H1 (cell line): ENCODE data around the gene NDUFS4. TPM values are rescaled to one million over a fixed set of nuclear protein-coding genes. Genes with fewer than 3 reads are reported as not detected.

Experiments used
- CTCF ChIA-PET: fragments of 300-600 bp; sonication (Branson Sonifier 250); formaldehyde crosslinking; loops from one replicate; lab custom pipeline; 2021; ENCODE audit not compliant: partially characterized antibody; lab: Charles Lee
- POLR2A ChIA-PET: fragments of 300-600 bp; sonication (Branson Sonifier 250); formaldehyde crosslinking; loops from one replicate; lab custom pipeline; 2021; ENCODE audit warnings: inconsistent platforms; ENCODE audit not compliant: partially characterized antibody; lab: Charles Lee
- DNase-seq, 2 experiments: peaks; one replicate each; pipeline versions ENCODE4 v3.0.0 to v3.0.0-alpha.2; 2010 to 2022; ENCODE audit warnings: low spot score in 2 of 2, low read depth in 1 of 2, mixed read lengths in 1 of 2
- FAIRE-seq: peaks from 2 replicates; lab custom pipeline; 2011; peaks lifted over from hg19 to GRCh38; lab: Jason Lieb, UNC
- H2AFZ ChIP-seq: 2 replicates; pipeline ENCODE4 v1.8.1; 2012; ENCODE audit warnings: low read length, inconsistent platforms
- H2AK5ac ChIP-seq: 2 replicates; pipeline ENCODE4 v1.6.1; 2013; ENCODE audit warnings: low read depth, low read length
- H2BK120ac ChIP-seq: replicated peaks from 2 replicates; pipeline ENCODE3; 2013; ENCODE audit warnings: low read depth, low read length, inconsistent platforms
- H2BK12ac ChIP-seq: 2 replicates; pipeline ENCODE4 v1.6.1; 2013; ENCODE audit warnings: low read depth, low read length
- H2BK15ac ChIP-seq: 2 replicates; pipeline ENCODE4 v1.6.1; 2013; ENCODE audit warnings: low read length
- H2BK20ac ChIP-seq: 2 replicates; pipeline ENCODE4 v1.6.1; 2013; ENCODE audit warnings: low read length
- H2BK5ac ChIP-seq: 2 replicates; pipeline ENCODE4 v1.6.1; 2013; ENCODE audit warnings: low read depth, low read length
- H3K14ac ChIP-seq: 2 replicates; pipeline ENCODE4 v1.6.1; 2013; ENCODE audit warnings: inconsistent platforms; ENCODE audit not compliant: insufficient read length
- H3K18ac ChIP-seq: 2 replicates; pipeline ENCODE4 v1.6.1; 2013; ENCODE audit warnings: low read length; ENCODE audit errors: extremely low read depth
- H3K23ac ChIP-seq: 2 replicates; pipeline ENCODE4 v1.6.1; 2013; ENCODE audit warnings: inconsistent platforms; ENCODE audit not compliant: insufficient read length
- H3K23me2 ChIP-seq: 2 replicates; pipeline ENCODE4 v1.6.1; 2013; ENCODE audit warnings: low read depth, low read length
- H3K27ac ChIP-seq: 2 replicates; pipeline ENCODE4 v1.6.1; 2011; ENCODE audit warnings: low read depth, low read length, inconsistent platforms
- H3K27me3 ChIP-seq, 4 experiments: replicated peaks in 1 of 4; 1 replicate in 1 of 4; 2 replicates in 3 of 4; pipeline versions ENCODE4 v1.6.1 to v1.8.1; 2011 to 2013; ENCODE audit warnings: low read length in 3 of 4, mild to moderate bottlenecking in 3 of 4, inconsistent platforms in 2 of 4, mixed read lengths in 2 of 4, moderate library complexity in 1 of 4; ENCODE audit not compliant: control insufficient read depth in 3 of 4, insufficient read depth in 3 of 4; ENCODE audit errors: extremely low read depth in 1 of 4
- H3K36me3 ChIP-seq, 4 experiments: 2 replicates each; pipeline versions ENCODE4 v1.6.1 to v1.8.1; 2011 to 2013; ENCODE audit warnings: mild to moderate bottlenecking in 4 of 4, low read length in 3 of 4, moderate library complexity in 2 of 4, control low read depth in 1 of 4, inconsistent platforms in 1 of 4; ENCODE audit not compliant: insufficient read depth in 4 of 4, control insufficient read depth in 2 of 4
- H3K4ac ChIP-seq: replicated peaks from 2 replicates; pipeline ENCODE3; 2013; ENCODE audit warnings: low read length, low read depth, mixed read lengths, inconsistent platforms; ENCODE audit not compliant: insufficient read length
- H3K4me1 ChIP-seq, 4 experiments: replicated peaks in 1 of 4; 1 replicate in 1 of 4; 2 replicates in 3 of 4; pipeline versions ENCODE4 v1.6.1 to v1.8.1; 2011 to 2013; ENCODE audit warnings: low read length in 3 of 4, inconsistent platforms in 2 of 4, mixed read lengths in 1 of 4; ENCODE audit not compliant: insufficient read depth in 4 of 4, control insufficient read depth in 3 of 4
- H3K4me2 ChIP-seq, 2 experiments: 2 replicates each; pipeline versions ENCODE4 v1.6.1 to v1.8.1; 2011 to 2013; ENCODE audit warnings: low read depth in 2 of 2, low read length in 2 of 2, control low read depth in 1 of 2, inconsistent platforms in 1 of 2, mild to moderate bottlenecking in 1 of 2; ENCODE audit not compliant: insufficient read depth in 1 of 2
- H3K4me3 ChIP-seq, 4 experiments: fragments of 200-600, 300-600 bp in 1 of 4; sonication (generic), shearing (Covaris generic), sonication (Bioruptor Twin) in 1 of 4; 2 replicates each; pipeline versions ENCODE4 v1.5.1 to v1.8.1; 2011 to 2016; ENCODE audit warnings: low read length in 4 of 4, low read depth in 3 of 4, control low read depth in 2 of 4, inconsistent platforms in 2 of 4, mild to moderate bottlenecking in 2 of 4, mixed read lengths in 1 of 4, moderate library complexity in 1 of 4; ENCODE audit not compliant: insufficient read depth in 2 of 4; ENCODE audit errors: extremely low read depth in 1 of 4
- H3K56ac ChIP-seq: replicated peaks from 2 replicates; pipeline ENCODE3; 2013; ENCODE audit warnings: low read depth, mild to moderate bottlenecking, mixed read lengths, low read length, inconsistent platforms; ENCODE audit not compliant: insufficient read length
- H3K79me1 ChIP-seq: 2 replicates; pipeline ENCODE4 v1.6.1; 2013; ENCODE audit warnings: low read depth, low read length, control low read depth
- H3K79me2 ChIP-seq, 2 experiments: 2 replicates each; pipeline versions ENCODE4 v1.6.1 to v1.8.1; 2012 to 2013; ENCODE audit warnings: low read length in 2 of 2, mild to moderate bottlenecking in 2 of 2, inconsistent platforms in 1 of 2; ENCODE audit not compliant: insufficient read depth in 2 of 2, control insufficient read depth in 1 of 2
- H3K9ac ChIP-seq, 4 experiments: replicated peaks in 1 of 4; 1 replicate in 1 of 4; 2 replicates in 3 of 4; pipeline versions ENCODE4 v1.6.1 to v1.8.1; 2011 to 2013; ENCODE audit warnings: low read depth in 3 of 4, low read length in 3 of 4, control low read depth in 2 of 4, mild to moderate bottlenecking in 2 of 4, moderate library complexity in 2 of 4, inconsistent platforms in 1 of 4; ENCODE audit errors: extremely low read depth in 1 of 4
- H3K9me3 ChIP-seq, 2 experiments: 2 replicates each; pipeline versions ENCODE4 v1.6.1 to v1.8.1; 2012 to 2013; ENCODE audit warnings: mild to moderate bottlenecking in 2 of 2, moderate library complexity in 2 of 2, control low read depth in 1 of 2, inconsistent platforms in 1 of 2, low read depth in 1 of 2, low read length in 1 of 2, mixed read lengths in 1 of 2; ENCODE audit not compliant: insufficient read depth in 2 of 2
- H4K20me1 ChIP-seq, 2 experiments: replicated peaks in 1 of 2; 2 replicates each; pipeline versions ENCODE3 to v1.8.1; 2011 to 2013; ENCODE audit warnings: inconsistent platforms in 2 of 2, low read length in 2 of 2, mild to moderate bottlenecking in 1 of 2; ENCODE audit not compliant: insufficient read depth in 2 of 2, control insufficient read depth in 1 of 2
- H4K5ac ChIP-seq: 2 replicates; pipeline ENCODE4 v1.6.1; 2013; ENCODE audit warnings: low read length, low read depth, mixed read lengths, inconsistent platforms; ENCODE audit not compliant: insufficient read length
- H4K8ac ChIP-seq: 2 replicates; pipeline ENCODE4 v1.8.0; 2013; ENCODE audit warnings: mild to moderate bottlenecking, moderate library complexity, low read length, inconsistent platforms; ENCODE audit not compliant: insufficient read depth; ENCODE audit errors: extremely low read depth
- H4K91ac ChIP-seq: replicated peaks from 2 replicates; pipeline ENCODE3; 2013; ENCODE audit warnings: low read length, mixed read lengths, inconsistent platforms; ENCODE audit not compliant: insufficient read length
- CHD2 ChIP-seq: IDR thresholded peaks from 2 replicates; pipeline ENCODE4 v1.6.1; 2012; ENCODE audit warnings: low read length, improper control_type of control experiment
- EGR1 ChIP-seq: IDR thresholded peaks from 2 replicates; pipeline ENCODE4 v1.6.1; 2011; ENCODE audit warnings: low read depth, low read length, borderline replicate concordance
- EZH2 ChIP-seq: fragments of 200-600 bp; sonication (generic); IDR thresholded peaks from 2 replicates; pipeline ENCODE4 v1.7.1; 2012; ENCODE audit warnings: low read depth, mild to moderate bottlenecking, moderate library complexity, low read length, inconsistent platforms; ENCODE audit not compliant: severe bottlenecking
- GTF2F1 ChIP-seq: IDR thresholded peaks from 2 replicates; pipeline ENCODE4 v1.6.1; 2012; ENCODE audit warnings: low read depth, low read length, improper control_type of control experiment, borderline replicate concordance
- NRF1 ChIP-seq: IDR thresholded peaks from 2 replicates; pipeline ENCODE4 v1.6.1; 2011; ENCODE audit warnings: mild to moderate bottlenecking, low read depth, low read length, improper control_type of control experiment
- POLR2A ChIP-seq, 2 experiments: IDR thresholded peaks; 1 replicate in 1 of 2; 2 replicates in 1 of 2; pipeline ENCODE4 v1.6.1; 2011; ENCODE audit warnings: low read depth in 2 of 2, low read length in 2 of 2, mild to moderate bottlenecking in 2 of 2; ENCODE audit errors: control extremely low read depth in 1 of 2
- RBBP5 ChIP-seq: IDR thresholded peaks from 2 replicates; pipeline ENCODE4 v1.7.1; 2012; ENCODE audit warnings: low read depth, mild to moderate bottlenecking, inconsistent platforms, low read length, moderate library complexity, borderline replicate concordance
- TAF1 ChIP-seq: IDR thresholded peaks from 2 replicates; pipeline ENCODE4 v1.6.1; 2011; ENCODE audit warnings: mild to moderate bottlenecking, low read depth, low read length
- USF2 ChIP-seq: IDR thresholded peaks from 2 replicates; pipeline ENCODE4 v1.6.1; 2011; ENCODE audit warnings: low read length, improper control_type of control experiment
- WGBS, 2 experiments: shearing (Covaris generic) in 1 of 2; methylation state at CpG; one replicate each; pipeline versions ENCODE4 v1.1.6 to v1.1.7; 2013 to 2015; ENCODE audit warnings: low lambda C conversion rate in 2 of 2, mixed read lengths in 2 of 2, inconsistent platforms in 1 of 2, low coverage in 1 of 2, missing lambda C conversion rate in 1 of 2; ENCODE audit not compliant: insufficient replicate concordance in 2 of 2, insufficient coverage in 1 of 2, insufficient read length in 1 of 2; ENCODE audit errors: extremely low coverage in 1 of 2, missing lambda C conversion rate in 1 of 2; 5-methylcytosine and 5-hydroxymethylcytosine counted together
- polyA plus RNA-seq, 7 experiments: library from polyadenylated mRNA; depleted of rRNA in 3 of 7; stranded (reverse) in 5 of 7; unstranded in 2 of 7; fragments of >200 nt in 5 of 7; fragments of 200-250 nt in 2 of 7; gene quantifications; 1 replicate in 5 of 7; 2 replicates in 1 of 7; 4 replicates in 1 of 7; pipeline versions ENCODE4 v1.2.1 to v1.2.3, GENCODE V29; 2011 to 2013; ENCODE audit warnings: missing spikeins in 2 of 7, mixed read lengths in 2 of 7
- total RNA-seq: library from RNA; stranded (reverse); fragmentation: NEBNext Ultra II Directional; extraction: Animal tissue kit (Norgen Biotek cat#: 25700); gene quantifications from 2 replicates; pipeline ENCODE4 v1.2.1, GENCODE V29; 2021

Gene NDUFS4
- total and polyA plus RNA-seq, 2 of the 8 experiments (the other 6 are each of a cell fraction or from before 2014, with no cell fraction given) = 74.6 to 75.9 TPM

DNA sequence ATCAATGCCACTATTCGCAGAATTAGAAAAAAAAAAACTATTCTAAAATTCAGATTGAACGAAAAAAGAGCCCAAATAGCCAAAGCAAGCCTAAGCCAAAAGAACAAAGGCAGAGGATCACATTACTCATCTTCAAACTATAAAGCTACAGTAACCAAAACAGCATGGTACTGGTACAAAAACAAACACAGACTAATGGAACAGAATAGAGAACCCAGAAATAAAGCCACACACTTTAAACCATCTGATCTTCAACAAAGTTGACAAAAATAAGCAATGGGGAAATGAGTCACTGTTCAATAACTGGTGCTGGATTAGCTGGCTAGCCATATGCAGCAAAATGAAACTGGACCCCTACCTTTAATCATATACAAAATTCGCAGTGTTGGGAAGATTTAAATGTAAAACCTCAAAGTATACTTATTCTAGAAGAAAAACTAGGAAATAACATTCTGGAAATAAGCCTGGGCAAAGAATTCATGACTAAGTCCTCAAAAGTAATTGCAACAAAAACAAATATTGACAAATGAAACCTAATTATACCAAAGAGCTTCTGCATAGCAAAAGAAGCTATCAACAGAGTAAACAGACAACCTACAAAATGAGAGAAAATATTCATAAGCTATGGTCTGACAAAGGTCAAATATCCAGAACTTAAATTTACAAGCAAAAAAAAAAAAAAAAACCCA is 153.7 kb downstream of the NDUFS4 start:
- Histone ChIP-seq H2BK5ac (no peak overlapping the region), H4K5ac (no peak overlapping the region), H3K79me1 (no peaks in the 10 kb centered on the region), H3K4me2 (no peak overlapping the region), H3K18ac (no peak overlapping the region), H3K36me3 (no peaks in the 10 kb centered on the region), H3K79me2 (no peaks in the 10 kb centered on the region), H2BK12ac (no peak overlapping the region), H2AFZ (no peak overlapping the region), H3K14ac (no peak overlapping the region), H4K91ac (no peak overlapping the region), H3K4ac (no peak overlapping the region), H3K27ac (no peak overlapping the region), H3K9ac (no peak overlapping the region), H2BK20ac (no peak overlapping the region), H2BK120ac (no peak overlapping the region), H3K27me3 (no peaks in the 10 kb centered on the region), H2BK15ac (no peak overlapping the region), H3K9me3 (peaks cover 0 to 3% of the 10 kb centered on the region in 2 experiments; a peak in 1 of 4 replicates), H4K8ac (no peak overlapping the region), H3K4me3 (no peak overlapping the region), H3K23me2 (no peaks in the 10 kb centered on the region), H2AK5ac (no peak overlapping the region), H3K56ac (no peak overlapping the region), H4K20me1 (no peaks in the 10 kb centered on the region), H3K4me1 (no peaks in the 10 kb centered on the region), H3K23ac (no peak overlapping the region)
- DNase-seq (no peak), FAIRE-seq (no peak)
- WGBS, 2 experiments = 83% methylated on average over 3 of the region's 3 CpGs; no CpG with 5 or more reads in 1 of the 2 experiments
- POLR2A ChIA-PET = no interaction called here
- CTCF ChIA-PET = no interaction called here
- TF ChIP-seq NRF1 (no peak), RBBP5 (no peak), USF2 (no peak), TAF1 (no peak), GTF2F1 (no peak), EZH2 (no peak), POLR2A (IDR thresholded peaks at IDR 0.05; ENCODE audit: control extremely low read depth in 1 of 2, low read depth in 2 of 2, low read length in 2 of 2) (no peak), CHD2 (no peak), EGR1 (no peak)
